Measurements from ENCODE around the gene HBB.

Gene HBB

DNA sequence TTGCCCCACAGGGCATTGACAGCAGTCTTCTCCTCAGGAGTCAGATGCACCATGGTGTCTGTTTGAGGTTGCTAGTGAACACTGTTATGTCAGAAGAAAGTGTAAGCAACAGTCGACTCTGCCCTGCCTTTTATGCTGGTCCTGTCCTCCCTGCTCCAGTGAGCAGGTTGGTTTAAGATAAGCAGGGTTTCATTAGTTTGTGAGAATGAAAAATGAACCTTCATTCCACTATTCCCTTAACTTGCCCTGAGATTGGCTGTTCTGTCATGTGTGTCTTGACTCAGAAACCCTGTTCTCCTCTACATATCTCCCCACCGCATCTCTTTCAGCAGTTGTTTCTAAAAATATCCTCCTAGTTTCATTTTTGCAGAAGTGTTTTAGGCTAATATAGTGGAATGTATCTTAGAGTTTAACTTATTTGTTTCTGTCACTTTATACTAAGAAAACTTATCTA lies 7.5 kb upstream of the HBB start, which contains the start of gene HBD:
TSS of gene HBD (minus strand) at position 103 of the 454 bp plus-strand sequence. CDS start at position 53, 50 bp downstream.
- DNase-seq, result peak; percentile 67
- Histone ChIP-seq H3K4me1 (ENCODE audit: control insufficient read depth, insufficient read depth, low read depth, low read length) (peaks cover 2% of the 10 kb centered on the region), H3K18ac (ENCODE audit: low read depth in 1 of 2, low read length in 2 of 2) (peak within 1 kb of the TSS in 1 of 2 experiments; percentile 28), H3K36me3 (ENCODE audit: control insufficient read depth in 1 of 2, insufficient read depth in 2 of 2, low read depth in 1 of 2, low read length in 2 of 2) (no peaks in the 10 kb centered on the region), H2BK15ac (ENCODE audit: low read depth, poor library complexity, severe bottlenecking) (no peak within 1 kb of the TSS), H3K4ac (ENCODE audit: low read depth in 1 of 2, low read length in 2 of 2) (no peak within 1 kb of the TSS), H3K9me3 (ENCODE audit: control insufficient read depth, low read length) (no peaks in the 10 kb centered on the region), H3K23ac (ENCODE audit: low read length in 2 of 2) (no peak within 1 kb of the TSS), H2BK120ac (ENCODE audit: low read depth, low read length) (no peak within 1 kb of the TSS), H2BK5ac (ENCODE audit: low read depth, low read length, poor library complexity, severe bottlenecking) (no peak within 1 kb of the TSS), H3K4me3 (ENCODE audit: insufficient read depth in 1 of 2, low read depth in 1 of 2, low read length in 2 of 2) (no peak within 1 kb of the TSS), H2BK12ac (ENCODE audit: low read length in 2 of 2) (no peak within 1 kb of the TSS), H3K9ac (ENCODE audit: low read length) (no peak within 1 kb of the TSS), H3K27ac (ENCODE audit: low read length, poor library complexity, severe bottlenecking) (no peak within 1 kb of the TSS), H3K14ac (ENCODE audit: low read length in 2 of 2) (no peak within 1 kb of the TSS), H4K8ac (ENCODE audit: low read length) (no peak within 1 kb of the TSS), H2AFZ (ENCODE audit: low read depth, low read length) (no peak within 1 kb of the TSS), H3K4me2 (ENCODE audit: low read length, poor library complexity, severe bottlenecking) (no peak within 1 kb of the TSS), H4K91ac (ENCODE audit: low read length) (no peak within 1 kb of the TSS), H2AK5ac (ENCODE audit: low read length, severe bottlenecking) (no peak within 1 kb of the TSS), H3K27me3 (ENCODE audit: control insufficient read depth in 1 of 2, insufficient read depth in 1 of 2, low read length in 2 of 2) (no peaks in the 10 kb centered on the region), H3K79me1 (replicated peaks; ENCODE audit: low read length, poor library complexity, severe bottlenecking) (no peaks in the 10 kb centered on the region)
- WGBS, result no CpG with 5 or more reads among the region's 2 CpGs

DNA sequence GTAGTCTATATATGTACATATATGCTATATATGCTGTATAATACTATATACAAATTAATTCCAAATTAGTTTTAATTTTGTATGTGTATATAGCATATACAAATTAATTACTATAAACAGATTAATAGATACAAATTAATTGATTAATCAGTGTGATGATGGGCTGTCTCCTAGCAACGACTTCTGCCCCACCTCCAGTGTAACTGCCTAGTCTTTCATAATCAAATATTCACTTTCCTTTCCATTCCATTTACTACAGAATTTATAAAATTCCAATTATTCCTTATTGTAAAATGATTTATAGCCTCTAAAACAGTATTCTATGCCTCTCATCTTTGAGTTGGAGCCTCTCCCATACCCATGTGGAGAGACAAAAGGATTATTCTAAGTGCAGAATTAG lies 6.4 kb upstream of the HBB start:
- Histone ChIP-seq H2BK120ac (ENCODE audit: low read depth, low read length) (no peak overlapping the region), H3K14ac (ENCODE audit: low read length in 2 of 2) (no peak overlapping the region), H2AK5ac (ENCODE audit: low read length, severe bottlenecking) (no peak overlapping the region), H3K27ac (ENCODE audit: low read length, poor library complexity, severe bottlenecking) (no peak overlapping the region), H4K8ac (ENCODE audit: low read length) (no peak overlapping the region), H3K4ac (ENCODE audit: low read depth in 1 of 2, low read length in 2 of 2) (no peak overlapping the region), H2BK15ac (ENCODE audit: low read depth, poor library complexity, severe bottlenecking) (no peak overlapping the region), H3K4me1 (ENCODE audit: control insufficient read depth, insufficient read depth, low read depth, low read length) (peaks cover 2% of the 10 kb centered on the region), H3K27me3 (ENCODE audit: control insufficient read depth in 1 of 2, insufficient read depth in 1 of 2, low read length in 2 of 2) (no peaks in the 10 kb centered on the region), H3K4me2 (ENCODE audit: low read length, poor library complexity, severe bottlenecking) (no peak overlapping the region), H3K18ac (ENCODE audit: low read depth in 1 of 2, low read length in 2 of 2) (no peak overlapping the region), H2BK12ac (ENCODE audit: low read length in 2 of 2) (no peak overlapping the region), H2BK5ac (ENCODE audit: low read depth, low read length, poor library complexity, severe bottlenecking) (no peak overlapping the region), H3K9me3 (ENCODE audit: control insufficient read depth, low read length) (no peaks in the 10 kb centered on the region), H3K23ac (ENCODE audit: low read length in 2 of 2) (no peak overlapping the region), H3K9ac (ENCODE audit: low read length) (no peak overlapping the region), H3K4me3 (ENCODE audit: insufficient read depth in 1 of 2, low read depth in 1 of 2, low read length in 2 of 2) (no peak overlapping the region), H3K36me3 (ENCODE audit: control insufficient read depth in 1 of 2, insufficient read depth in 2 of 2, low read depth in 1 of 2, low read length in 2 of 2) (no peaks in the 10 kb centered on the region), H4K91ac (ENCODE audit: low read length) (no peak overlapping the region), H3K79me1 (replicated peaks; ENCODE audit: low read length, poor library complexity, severe bottlenecking) (no peaks in the 10 kb centered on the region), H2AFZ (ENCODE audit: low read depth, low read length) (no peak overlapping the region)
- WGBS, result no CpG with 5 or more reads among the region's 1 CpG
- DNase-seq, result no peak

DNA sequence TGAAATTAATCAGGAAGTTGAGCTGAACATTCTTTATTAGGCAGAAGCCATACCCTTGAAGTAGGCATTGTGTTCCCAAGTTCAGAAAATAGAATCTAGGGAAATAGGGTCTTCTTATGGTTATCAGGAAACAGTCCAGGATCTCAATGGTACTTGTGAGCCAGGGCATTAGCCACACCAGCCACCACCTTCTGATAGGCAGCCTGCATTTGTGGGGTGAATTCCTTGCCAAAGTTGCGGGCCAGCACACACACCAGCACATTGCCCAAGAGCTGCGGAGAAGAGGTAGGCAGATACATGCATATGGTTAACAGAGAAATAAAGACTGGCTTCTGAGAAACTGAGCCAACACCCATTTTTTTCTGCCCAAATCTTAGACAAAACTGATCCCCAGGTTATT lies 6.0 kb upstream of the HBB start:
- Histone ChIP-seq H4K91ac (ENCODE audit: low read length) (no peak overlapping the region), H2BK5ac (ENCODE audit: low read depth, low read length, poor library complexity, severe bottlenecking) (no peak overlapping the region), H3K4me1 (ENCODE audit: control insufficient read depth, insufficient read depth, low read depth, low read length) (peaks cover 2% of the 10 kb centered on the region), H3K4me3 (ENCODE audit: insufficient read depth in 1 of 2, low read depth in 1 of 2, low read length in 2 of 2) (no peak overlapping the region), H2AK5ac (ENCODE audit: low read length, severe bottlenecking) (no peak overlapping the region), H3K23ac (ENCODE audit: low read length in 2 of 2) (peak overlapping the region in 1 of 2 experiments; percentile 89), H2BK120ac (ENCODE audit: low read depth, low read length) (no peak overlapping the region), H2BK15ac (ENCODE audit: low read depth, poor library complexity, severe bottlenecking) (no peak overlapping the region), H3K18ac (ENCODE audit: low read depth in 1 of 2, low read length in 2 of 2) (no peak overlapping the region), H3K9me3 (ENCODE audit: control insufficient read depth, low read length) (no peaks in the 10 kb centered on the region), H3K14ac (ENCODE audit: low read length in 2 of 2) (peak overlapping the region in 1 of 2 experiments; percentile 75), H3K79me1 (replicated peaks; ENCODE audit: low read length, poor library complexity, severe bottlenecking) (no peaks in the 10 kb centered on the region), H2AFZ (ENCODE audit: low read depth, low read length) (no peak overlapping the region), H3K36me3 (ENCODE audit: control insufficient read depth in 1 of 2, insufficient read depth in 2 of 2, low read depth in 1 of 2, low read length in 2 of 2) (no peaks in the 10 kb centered on the region), H3K4ac (ENCODE audit: low read depth in 1 of 2, low read length in 2 of 2) (no peak overlapping the region), H2BK12ac (ENCODE audit: low read length in 2 of 2) (peak overlapping the region in 1 of 2 experiments; percentile 28), H3K4me2 (ENCODE audit: low read length, poor library complexity, severe bottlenecking) (no peak overlapping the region), H3K9ac (ENCODE audit: low read length) (no peak overlapping the region), H3K27me3 (ENCODE audit: control insufficient read depth in 1 of 2, insufficient read depth in 1 of 2, low read length in 2 of 2) (no peaks in the 10 kb centered on the region), H4K8ac (ENCODE audit: low read length) (no peak overlapping the region), H3K27ac (ENCODE audit: low read length, poor library complexity, severe bottlenecking) (no peak overlapping the region)
- DNase-seq, result no peak
- 100% methylated on average over 2 of the region's 2 CpGs for WGBS

DNA sequence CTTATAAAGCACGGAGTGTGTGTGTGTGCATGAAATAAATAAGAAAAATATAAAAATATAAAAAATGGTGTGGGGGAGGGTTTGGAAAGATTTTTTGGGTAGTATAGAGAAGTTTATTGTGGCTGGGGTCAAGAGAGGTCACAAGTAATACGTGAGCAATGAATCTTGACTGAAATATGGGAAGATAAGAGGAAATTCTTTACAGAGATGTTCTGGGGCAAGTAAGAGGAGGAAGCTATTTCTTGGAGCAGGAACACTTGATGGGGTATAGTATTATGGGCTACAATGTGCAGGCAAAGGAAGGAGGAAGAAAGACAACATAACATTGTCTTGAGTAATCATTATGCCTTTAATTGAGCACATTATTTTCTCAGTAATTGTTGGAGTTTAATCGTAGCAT lies 5.3 kb upstream of the HBB start:
- H2AFZ ChIP-seq (ENCODE audit: low read depth, low read length), result no peak overlapping the region
- 74% methylated on average over 3 of the region's 3 CpGs for WGBS
- no peak for DNase-seq
- H3K79me1 ChIP-seq (replicated peaks; ENCODE audit: low read length, poor library complexity, severe bottlenecking), result no peaks in the 10 kb centered on the region
- H3K4me3 ChIP-seq (ENCODE audit: insufficient read depth in 1 of 2, low read depth in 1 of 2, low read length in 2 of 2), result no peak overlapping the region
- H2BK5ac ChIP-seq (ENCODE audit: low read depth, low read length, poor library complexity, severe bottlenecking), result no peak overlapping the region
- no peak overlapping the region for H3K18ac ChIP-seq (ENCODE audit: low read depth in 1 of 2, low read length in 2 of 2)
- no peaks in the 10 kb centered on the region for H3K9me3 ChIP-seq (ENCODE audit: control insufficient read depth, low read length)
- H3K27me3 ChIP-seq (ENCODE audit: control insufficient read depth in 1 of 2, insufficient read depth in 1 of 2, low read length in 2 of 2), result no peaks in the 10 kb centered on the region
- H3K9ac ChIP-seq (ENCODE audit: low read length), result no peak overlapping the region
- H4K91ac ChIP-seq (ENCODE audit: low read length), result no peak overlapping the region
- H2BK120ac ChIP-seq (ENCODE audit: low read depth, low read length), result no peak overlapping the region
- H4K8ac ChIP-seq (ENCODE audit: low read length), result no peak overlapping the region
- no peak overlapping the region for H3K4ac ChIP-seq (ENCODE audit: low read depth in 1 of 2, low read length in 2 of 2)
- H2BK12ac ChIP-seq (ENCODE audit: low read length in 2 of 2), result no peak overlapping the region
- H3K27ac ChIP-seq (ENCODE audit: low read length, poor library complexity, severe bottlenecking), result no peak overlapping the region
- no peak overlapping the region for H3K14ac ChIP-seq (ENCODE audit: low read length in 2 of 2)
- H3K23ac ChIP-seq (ENCODE audit: low read length in 2 of 2), result no peak overlapping the region
- H3K4me1 ChIP-seq (ENCODE audit: control insufficient read depth, insufficient read depth, low read depth, low read length), result peaks cover 2% of the 10 kb centered on the region
- H2BK15ac ChIP-seq (ENCODE audit: low read depth, poor library complexity, severe bottlenecking), result no peak overlapping the region
- no peak overlapping the region for H3K4me2 ChIP-seq (ENCODE audit: low read length, poor library complexity, severe bottlenecking)
- no peaks in the 10 kb centered on the region for H3K36me3 ChIP-seq (ENCODE audit: control insufficient read depth in 1 of 2, insufficient read depth in 2 of 2, low read depth in 1 of 2, low read length in 2 of 2)
- H2AK5ac ChIP-seq (ENCODE audit: low read length, severe bottlenecking), result no peak overlapping the region

Measured in mesenchymal stem cell (in vitro differentiated cells and primary cell).